Mesothelial cell of epicardium (in vitro differentiated cells): ENCODE results near the gene IFT22. TPM values are rescaled to one million over a fixed set of nuclear protein-coding genes. Genes with fewer than 3 reads are reported as not detected.

Experiments used
- DNase-seq, 2 experiments: peaks; one replicate each; pipeline ENCODE4 v3.0.0; 2021; ENCODE audit warnings: low spot score in 2 of 2; ENCODE audit not compliant: unreplicated experiment in 2 of 2
- H3K27ac Mint-ChIP-seq: 2 replicates; pipeline ENCODE4 v1.8.0; 2021; ENCODE audit warnings: mixed read lengths
- H3K27me3 Mint-ChIP-seq: 2 replicates; pipeline ENCODE4 v1.8.0; 2021; ENCODE audit warnings: low read depth, mixed read lengths
- H3K36me3 Mint-ChIP-seq: 2 replicates; pipeline ENCODE4 v1.8.0; 2021; ENCODE audit warnings: mixed read lengths
- H3K4me1 Mint-ChIP-seq: 2 replicates; pipeline ENCODE4 v1.8.0; 2021; ENCODE audit warnings: mixed read lengths
- H3K4me3 Mint-ChIP-seq: 2 replicates; pipeline ENCODE4 v1.8.0; 2021; ENCODE audit warnings: mild to moderate bottlenecking, moderate library complexity, mixed read lengths
- H3K9me3 Mint-ChIP-seq: 2 replicates; pipeline ENCODE4 v1.8.0; 2021; ENCODE audit warnings: mixed read lengths
- CTCF ChIP-seq: fragments of 200-600 bp; sonication (generic); IDR thresholded peaks from one replicate; pipeline ENCODE4 v1.5.0; 2021; ENCODE audit warnings: antibody characterized with exemption; ENCODE audit not compliant: unreplicated experiment
- total RNA-seq: library from RNA; stranded (reverse); gene quantifications from 3 replicates; pipeline ENCODE4 v1.2.1, GENCODE V29; 2021

Gene IFT22
- total RNA-seq: 34.4 to 35.0 TPM (median 34.9 TPM) in 3 replicates

- H3K36me3 Mint-ChIP-seq: peaks cover 2% of the 10 kb centered on the region
- H3K4me3 Mint-ChIP-seq: peak within 1 kb of the TSS; percentile 91
- H3K4me1 Mint-ChIP-seq: peaks cover 14% of the 10 kb centered on the region
- H3K9me3 Mint-ChIP-seq: no peaks in the 10 kb centered on the region
- peak; percentile 87 to 92 for DNase-seq
- no peaks in the 10 kb centered on the region for H3K27me3 Mint-ChIP-seq
- H3K27ac Mint-ChIP-seq: peak within 1 kb of the TSS; percentile 98
- no peak for TF ChIP-seq CTCF
Measured at GRCh38 chr7:101321491-101322401, at the start of gene IFT22. Gene IFT22 (minus strand): TSS chr7:101321812. CDS start chr7:101321709, 103 bp downstream.

GRCh38 chr7:101370836-101371235 lies 49.2 kb upstream of the IFT22 start:
- H3K27me3 Mint-ChIP-seq: no peaks in the 10 kb centered on the region
- peaks cover 14% of the 10 kb centered on the region for H3K36me3 Mint-ChIP-seq
- DNase-seq: no peak
- TF ChIP-seq CTCF: no peak
- no peak overlapping the region for H3K27ac Mint-ChIP-seq
- peaks cover 23% of the 10 kb centered on the region for H3K4me1 Mint-ChIP-seq
- H3K4me3 Mint-ChIP-seq: no peak overlapping the region
- peaks cover 6% of the 10 kb centered on the region for H3K9me3 Mint-ChIP-seq

GRCh38 chr7:101368422-101369165 lies 47.0 kb upstream of the IFT22 start:
- Mint-ChIP-seq H3K4me3 (no peak overlapping the region), H3K9me3 (peaks cover 6% of the 10 kb centered on the region), H3K27ac (no peak overlapping the region), H3K36me3 (peaks cover 14% of the 10 kb centered on the region), H3K27me3 (no peaks in the 10 kb centered on the region), H3K4me1 (peaks cover 25% of the 10 kb centered on the region)
- no peak for TF ChIP-seq CTCF
- no peak for DNase-seq

GRCh38 chr7:101367676-101368075 lies 46.1 kb upstream of the IFT22 start:
- Mint-ChIP-seq H3K9me3 (peaks cover 6% of the 10 kb centered on the region), H3K27me3 (no peaks in the 10 kb centered on the region), H3K4me3 (no peak overlapping the region), H3K4me1 (peaks cover 16% of the 10 kb centered on the region), H3K36me3 (peaks cover 14% of the 10 kb centered on the region), H3K27ac (no peak overlapping the region)
- no peak for DNase-seq
- no peak for TF ChIP-seq CTCF

GRCh38 chr7:101365956-101366355 lies 44.3 kb upstream of the IFT22 start:
- H3K4me3 Mint-ChIP-seq: no peak overlapping the region

More at GRCh38 chr7:101365956-101366355, 44.3 kb upstream of the IFT22 start:
- Mint-ChIP-seq H3K36me3 (peaks cover 12% of the 10 kb centered on the region), H3K9me3 (peaks cover 6% of the 10 kb centered on the region), H3K4me1 (peaks cover 13% of the 10 kb centered on the region), H3K27me3 (no peaks in the 10 kb centered on the region), H3K27ac (no peak overlapping the region)
- TF ChIP-seq CTCF: no peak
- no peak for DNase-seq
